ENCODE measurements around the gene SGK2. TPM values are rescaled to one million over a fixed set of nuclear protein-coding genes. Genes with fewer than 3 reads are reported as not detected.

The SGK2 gene
- total RNA-seq, 1 donor from 2014 or later: 2.8 TPM

- H3K79me2 ChIP-seq (ENCODE audit: low read depth): no peaks in the 10 kb centered on the region
- no peaks in the 10 kb centered on the region for H3K27me3 ChIP-seq
- H3K9me3 Mint-ChIP-seq: no peaks in the 10 kb centered on the region
- H4K20me1 ChIP-seq (ENCODE audit: low read depth): no peaks in the 10 kb centered on the region
- no peaks in the 10 kb centered on the region for H3K36me3 ChIP-seq
- H3K4me2 ChIP-seq: no peak overlapping the region
- DNase-seq (ENCODE audit: low spot score): peak; percentile 64
- no peaks in the 10 kb centered on the region for H3K4me1 ChIP-seq
- H2AFZ ChIP-seq (replicated peaks): no peak overlapping the region
- peak; percentile 84 for TF ChIP-seq CTCF (IDR thresholded peaks at IDR 0.05)
- no peak for TF ChIP-seq EZH2phosphoT487 (IDR thresholded peaks at IDR 0.05)
- TF ChIP-seq EZH2 (IDR thresholded peaks at IDR 0.05): no peak
- no peak overlapping the region for H3K27ac Mint-ChIP-seq
- H3K27me3 Mint-ChIP-seq (ENCODE audit: insufficient read depth, low read depth): peaks cover 2% of the 10 kb centered on the region
- H3K4me1 Mint-ChIP-seq: no peaks in the 10 kb centered on the region
- H3K4me3 Mint-ChIP-seq: peak overlapping the region; percentile 25
- no peak overlapping the region for H3K27ac ChIP-seq
- peaks cover 4% of the 10 kb centered on the region for H3K36me3 Mint-ChIP-seq
- H3K4me3 ChIP-seq: no peak overlapping the region
- no peaks in the 10 kb centered on the region for H3F3A ChIP-seq (ENCODE audit: low read depth)
- no peak overlapping the region for H3K9ac ChIP-seq
- no peaks in the 10 kb centered on the region for H3K9me3 ChIP-seq (ENCODE audit: low read depth)
Observed at GRCh38 chr20:43537921-43538877, 20.6 kb upstream of the SGK2 start.

- no peaks in the 10 kb centered on the region for H3F3A ChIP-seq (ENCODE audit: low read depth)
- Mint-ChIP-seq H3K27ac (no peak overlapping the region), H3K9me3 (no peaks in the 10 kb centered on the region), H3K4me1 (no peaks in the 10 kb centered on the region), H3K36me3 (peaks cover 7% of the 10 kb centered on the region), H3K4me3 (peak overlapping the region; percentile 25), H3K27me3 (ENCODE audit: insufficient read depth, low read depth) (peaks cover 2% of the 10 kb centered on the region)
- DNase-seq (ENCODE audit: low spot score): no peak
- H3K79me2 ChIP-seq (ENCODE audit: low read depth): no peaks in the 10 kb centered on the region
- no peak overlapping the region for H2AFZ ChIP-seq (replicated peaks)
- H3K36me3 ChIP-seq: no peaks in the 10 kb centered on the region
- no peaks in the 10 kb centered on the region for H3K9me3 ChIP-seq (ENCODE audit: low read depth)
- H3K4me1 ChIP-seq: no peaks in the 10 kb centered on the region
- H3K4me3 ChIP-seq: no peak overlapping the region
- TF ChIP-seq CTCF (IDR thresholded peaks at IDR 0.05) (no peak), EZH2phosphoT487 (IDR thresholded peaks at IDR 0.05) (no peak), EZH2 (IDR thresholded peaks at IDR 0.05) (no peak)
- no peaks in the 10 kb centered on the region for H3K27me3 ChIP-seq
- no peak overlapping the region for H3K4me2 ChIP-seq
- no peak overlapping the region for H3K9ac ChIP-seq
- no peaks in the 10 kb centered on the region for H4K20me1 ChIP-seq (ENCODE audit: low read depth)
- H3K27ac ChIP-seq: no peak overlapping the region
Observed at GRCh38 chr20:43538878-43539700, 19.7 kb upstream of the SGK2 start.

DNA sequence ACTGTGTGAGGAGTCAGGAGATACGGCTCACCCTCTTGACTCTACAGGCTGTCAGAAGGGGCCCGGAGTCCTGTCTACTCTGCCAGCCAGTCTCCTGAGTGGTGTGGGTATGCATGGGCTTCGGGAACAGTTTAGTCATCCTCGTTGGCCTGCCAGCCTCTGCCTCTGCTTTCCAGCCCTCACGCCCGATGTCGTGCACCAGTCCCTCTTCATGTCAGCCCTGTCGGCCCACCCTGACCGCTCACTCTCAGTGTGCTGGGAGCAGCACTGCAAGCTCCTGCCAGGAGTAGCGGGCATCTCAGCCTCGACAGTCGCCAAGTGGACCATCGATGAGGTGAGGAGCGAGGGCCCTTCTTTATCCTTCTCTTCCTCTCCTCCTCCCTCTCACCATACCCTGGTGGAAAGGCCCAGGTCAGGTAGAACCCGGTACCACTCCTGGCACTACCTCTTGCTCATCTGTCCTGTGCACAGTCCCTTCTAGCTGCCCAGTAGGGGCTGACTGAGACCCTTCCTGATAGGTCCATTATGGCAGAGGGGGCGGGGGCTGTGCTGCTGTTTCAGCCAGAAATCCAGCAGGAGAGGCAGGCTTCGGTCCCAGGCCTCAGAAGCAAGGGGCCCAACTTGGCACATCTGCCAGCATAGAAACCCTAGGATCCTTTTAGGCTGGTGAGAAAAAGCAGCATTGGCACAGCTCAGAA lies 18.7 kb upstream of the SGK2 start:
- H3K9ac ChIP-seq: no peak overlapping the region

More for the DNA sequence above, 18.7 kb upstream of the SGK2 start:
- Histone ChIP-seq H3K36me3 (no peaks in the 10 kb centered on the region), H3K4me1 (no peaks in the 10 kb centered on the region), H3K9me3 (ENCODE audit: low read depth) (no peaks in the 10 kb centered on the region), H3K4me3 (no peak overlapping the region), H3K79me2 (ENCODE audit: low read depth) (no peaks in the 10 kb centered on the region), H3K27me3 (no peaks in the 10 kb centered on the region), H4K20me1 (ENCODE audit: low read depth) (no peaks in the 10 kb centered on the region), H3K27ac (no peak overlapping the region), H3F3A (ENCODE audit: low read depth) (no peaks in the 10 kb centered on the region), H3K4me2 (no peak overlapping the region), H2AFZ (replicated peaks) (no peak overlapping the region)
- Mint-ChIP-seq H3K27ac (no peak overlapping the region), H3K4me3 (no peak overlapping the region), H3K36me3 (peaks cover 7% of the 10 kb centered on the region), H3K4me1 (no peaks in the 10 kb centered on the region), H3K27me3 (ENCODE audit: insufficient read depth, low read depth) (peaks cover 2% of the 10 kb centered on the region), H3K9me3 (no peaks in the 10 kb centered on the region)
- TF ChIP-seq CTCF (IDR thresholded peaks at IDR 0.05) (no peak), EZH2phosphoT487 (IDR thresholded peaks at IDR 0.05) (no peak), EZH2 (IDR thresholded peaks at IDR 0.05) (no peak)
- DNase-seq (ENCODE audit: low spot score): no peak
